Cardiac fibroblast (primary cell): ENCODE data around the gene SDSL.

Experiments used
- DNase-seq, 2 donors: peaks; one replicate each; pipeline versions ENCODE4 v3.0.0 to v3.0.0-alpha.2; 2010; ENCODE audit warnings: low read depth in 2 of 2
- H3K4me3 ChIP-seq, 2 donors: replicated peaks in 1 of 2; 1 replicate in 1 of 2; 2 replicates in 1 of 2; pipeline ENCODE4 v1.5.1; 2011; ENCODE audit warnings: low read depth in 2 of 2, low read length in 2 of 2, mild to moderate bottlenecking in 2 of 2, moderate library complexity in 1 of 2
- TF ChIP-seq, protein P1 (sequence below): IDR thresholded peaks from one replicate; pipeline ENCODE4 v1.5.1; 2011; ENCODE audit warnings: low read depth, mild to moderate bottlenecking, low read length, inconsistent platforms

The SDSL gene

DNA sequence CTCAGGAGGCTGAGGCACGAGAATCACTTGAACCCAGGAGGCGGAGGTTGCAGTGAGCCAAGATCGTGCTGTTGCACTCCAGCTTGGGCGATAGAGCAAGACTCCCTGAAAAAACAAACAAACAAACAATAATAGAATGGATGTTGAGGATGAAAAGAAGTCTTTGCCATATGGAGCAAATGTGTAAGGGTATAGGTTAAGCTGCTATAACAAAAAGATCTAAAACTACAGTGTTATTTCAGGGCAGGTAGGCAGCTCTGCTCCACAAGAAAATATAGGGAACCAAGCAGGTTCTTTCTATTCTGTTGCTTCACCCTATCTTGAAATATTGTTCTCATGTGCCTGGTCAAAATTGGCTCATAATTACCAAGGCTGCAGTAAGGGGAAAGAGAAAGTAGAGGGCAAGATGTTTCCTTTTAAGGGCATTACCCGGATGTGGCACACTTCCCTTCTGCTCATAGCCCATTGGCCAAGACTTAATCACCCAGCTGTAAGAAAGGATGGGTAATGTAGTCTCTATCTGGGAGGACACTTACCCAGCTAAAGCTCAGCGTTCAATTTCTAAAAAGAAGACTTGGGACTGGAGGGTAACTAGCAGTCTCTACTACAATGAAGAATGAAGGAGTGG, 23.5 kb downstream of the SDSL start:
- TF ChIP-seq, protein P1, sequence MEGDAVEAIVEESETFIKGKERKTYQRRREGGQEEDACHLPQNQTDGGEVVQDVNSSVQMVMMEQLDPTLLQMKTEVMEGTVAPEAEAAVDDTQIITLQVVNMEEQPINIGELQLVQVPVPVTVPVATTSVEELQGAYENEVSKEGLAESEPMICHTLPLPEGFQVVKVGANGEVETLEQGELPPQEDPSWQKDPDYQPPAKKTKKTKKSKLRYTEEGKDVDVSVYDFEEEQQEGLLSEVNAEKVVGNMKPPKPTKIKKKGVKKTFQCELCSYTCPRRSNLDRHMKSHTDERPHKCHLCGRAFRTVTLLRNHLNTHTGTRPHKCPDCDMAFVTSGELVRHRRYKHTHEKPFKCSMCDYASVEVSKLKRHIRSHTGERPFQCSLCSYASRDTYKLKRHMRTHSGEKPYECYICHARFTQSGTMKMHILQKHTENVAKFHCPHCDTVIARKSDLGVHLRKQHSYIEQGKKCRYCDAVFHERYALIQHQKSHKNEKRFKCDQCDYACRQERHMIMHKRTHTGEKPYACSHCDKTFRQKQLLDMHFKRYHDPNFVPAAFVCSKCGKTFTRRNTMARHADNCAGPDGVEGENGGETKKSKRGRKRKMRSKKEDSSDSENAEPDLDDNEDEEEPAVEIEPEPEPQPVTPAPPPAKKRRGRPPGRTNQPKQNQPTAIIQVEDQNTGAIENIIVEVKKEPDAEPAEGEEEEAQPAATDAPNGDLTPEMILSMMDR: no peak
- no peak overlapping the region for H3K4me3 ChIP-seq
- peak in 1 of 2 donors; percentile 18 for DNase-seq

DNA sequence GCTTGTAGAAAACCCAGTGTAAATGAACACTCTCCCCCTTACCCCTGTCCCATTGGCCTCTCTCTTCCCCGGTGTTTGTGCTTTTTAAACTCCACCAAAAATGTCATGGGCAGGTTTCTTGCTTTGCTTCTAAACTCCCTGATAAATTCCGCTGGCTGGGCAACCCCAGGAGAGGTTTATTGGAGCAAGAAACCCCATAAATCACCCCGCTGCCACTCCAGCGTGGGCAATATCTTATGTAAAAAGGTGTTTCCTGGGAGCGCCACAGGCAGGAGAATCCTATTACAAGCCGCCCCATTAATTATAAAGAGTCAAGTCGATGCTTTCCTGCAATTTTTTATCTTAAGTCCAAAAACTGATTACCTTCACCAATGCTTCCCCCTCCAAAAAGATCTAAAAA, 26.7 kb downstream of the SDSL start:
- H3K4me3 ChIP-seq: no peak overlapping the region
- TF ChIP-seq, protein P1: no peak
- no peak for DNase-seq

DNA sequence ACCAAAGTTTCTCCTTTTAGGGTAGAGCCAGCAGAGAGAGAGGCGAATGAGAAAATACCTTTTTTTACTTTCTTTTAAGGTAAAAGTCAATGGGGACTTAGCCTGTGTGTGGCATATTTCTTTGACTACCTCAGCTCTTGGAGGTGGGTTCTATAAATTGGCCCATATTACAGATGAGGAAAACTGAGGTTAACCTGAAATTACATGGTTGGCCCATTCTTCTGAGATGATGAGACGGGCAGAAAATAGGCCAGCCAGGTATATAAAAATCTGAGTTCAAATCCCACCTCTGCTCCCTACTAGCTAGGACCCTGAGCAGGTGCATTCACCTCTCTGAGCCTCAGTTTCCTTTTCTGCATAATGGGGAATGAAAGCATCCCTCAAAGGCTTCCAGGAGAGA, 27.1 kb downstream of the SDSL start:
- H3K4me3 ChIP-seq: no peak overlapping the region
- TF ChIP-seq, protein P1: no peak
- DNase-seq: no peak

DNA sequence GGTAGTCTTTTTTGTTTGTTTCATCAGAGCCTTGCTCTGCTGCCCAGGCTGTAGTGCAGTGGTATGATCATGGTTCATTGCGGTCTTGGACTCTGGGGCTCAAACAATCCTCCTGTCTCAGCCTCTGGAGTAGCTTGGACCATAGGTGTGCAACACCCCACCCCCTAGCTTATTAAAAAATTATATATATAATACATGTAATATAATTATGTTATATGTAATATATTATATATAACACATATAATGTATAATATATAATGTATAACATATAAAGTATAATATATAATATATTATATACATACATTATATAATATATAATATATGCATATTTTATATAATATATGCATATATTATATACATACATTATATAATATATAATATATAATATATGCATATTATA, 27.7 kb downstream of the SDSL start:
- TF ChIP-seq, protein P1: no peak
- H3K4me3 ChIP-seq: no peak overlapping the region
- no peak for DNase-seq

DNA sequence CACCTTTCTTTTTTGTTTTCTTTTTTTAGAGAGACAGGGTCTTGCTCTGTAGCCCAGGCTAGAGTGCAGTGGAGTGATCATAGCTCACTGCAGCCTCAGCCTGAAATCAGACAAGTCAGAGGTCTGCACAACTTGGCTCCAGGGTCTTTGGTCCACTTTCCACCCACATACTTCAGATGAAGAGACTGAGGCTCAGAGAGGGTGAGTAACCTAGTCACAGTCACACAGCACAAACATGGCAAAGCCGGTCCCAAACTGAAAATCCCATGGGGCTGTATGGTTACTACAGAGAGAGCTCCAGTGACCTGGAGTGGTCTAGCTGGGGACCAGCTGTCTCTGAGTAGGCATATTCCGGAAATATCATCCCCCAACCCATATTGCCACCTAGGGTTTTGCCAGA, 30.3 kb downstream of the SDSL start:
- no peak overlapping the region for H3K4me3 ChIP-seq
- TF ChIP-seq, protein P1: no peak
- DNase-seq: no peak

DNA sequence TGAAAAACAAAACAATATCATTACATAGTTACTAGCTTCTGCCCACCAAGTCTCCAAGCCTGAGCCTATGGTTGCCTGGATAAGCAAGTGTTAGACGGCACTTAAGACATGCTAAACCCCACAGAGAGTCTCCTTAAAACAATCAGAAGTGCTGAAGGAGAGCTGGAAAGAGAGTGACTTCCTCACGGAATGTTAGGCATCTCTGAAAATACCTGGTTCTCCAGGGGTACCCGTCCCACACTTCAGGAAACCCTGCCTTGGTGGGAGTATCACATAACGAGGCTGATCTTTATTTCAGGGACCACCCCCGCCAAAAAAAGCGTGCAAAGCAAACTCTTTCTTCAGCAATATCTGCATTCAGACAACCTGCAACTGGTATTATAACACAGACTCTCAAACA, 31.1 kb downstream of the SDSL start:
- no peak for DNase-seq
- TF ChIP-seq, protein P1: no peak
- H3K4me3 ChIP-seq: no peak overlapping the region

DNA sequence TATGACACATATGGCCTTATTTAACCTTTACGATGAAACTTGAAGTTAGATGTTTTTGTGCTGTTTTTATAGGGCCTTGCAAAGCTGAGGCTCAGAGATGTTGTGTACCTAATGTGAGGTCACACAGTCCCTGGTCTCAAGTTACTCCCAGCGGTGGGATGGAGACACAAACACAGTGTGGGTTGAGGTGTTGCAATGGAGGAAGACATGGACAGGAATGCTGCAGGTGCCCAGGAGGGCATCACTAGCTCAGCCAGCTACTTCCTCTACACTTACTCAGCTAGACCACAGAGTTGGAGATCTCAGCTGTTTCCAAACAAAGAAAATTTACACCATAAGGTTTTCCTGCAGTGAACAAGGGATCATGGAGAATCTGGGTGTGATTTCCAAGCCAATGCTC, 34.0 kb downstream of the SDSL start:
- DNase-seq: no peak
- H3K4me3 ChIP-seq: no peak overlapping the region
- TF ChIP-seq, protein P1: no peak
